WTC11 (cell line): ENCODE results near the gene AIG1.

Experiments used
- ATF2 ChIP-seq: sonication (generic); formaldehyde crosslinking; IDR thresholded peaks from 2 replicates; pipeline ENCODE4 v1.8.1; 2022; ENCODE audit warnings: low read depth, missing genetic modification reagents, borderline replicate concordance
- ATF6 ChIP-seq: sonication (generic); formaldehyde crosslinking; IDR thresholded peaks from 2 replicates; pipeline ENCODE4 v1.8.1; 2023; ENCODE audit warnings: mild to moderate bottlenecking, missing genetic modification reagents
- CTCF ChIP-seq: fragments of 200-600 bp; IDR thresholded peaks from 2 replicates; pipeline ENCODE4 v1.8.0; 2022; ENCODE audit warnings: antibody characterized with exemption
- ERG ChIP-seq: fragments of 250-450 bp; sonication (Bioruptor Pico); IDR thresholded peaks from 2 replicates; pipeline ENCODE4 v1.8.0; 2021; ENCODE audit warnings: mild to moderate bottlenecking
- ETV6 ChIP-seq: sonication (generic); formaldehyde crosslinking; IDR thresholded peaks from 2 replicates; pipeline ENCODE4 v1.8.1; 2022; ENCODE audit warnings: mild to moderate bottlenecking, missing genetic modification reagents
- FOXJ3 ChIP-seq: sonication (generic); formaldehyde crosslinking; IDR thresholded peaks from 2 replicates; pipeline ENCODE4 v1.9.0; 2021; ENCODE audit warnings: missing genetic modification reagents, mild to moderate bottlenecking, borderline replicate concordance
- PREB ChIP-seq: sonication (generic); formaldehyde crosslinking; IDR thresholded peaks from 2 replicates; pipeline ENCODE4 v1.8.1; 2022; ENCODE audit warnings: mild to moderate bottlenecking, missing genetic modification reagents, moderate library complexity, borderline replicate concordance
- TCF7 ChIP-seq: sonication (generic); formaldehyde crosslinking; IDR thresholded peaks from 2 replicates; pipeline ENCODE4 v1.8.0; 2022; ENCODE audit warnings: mild to moderate bottlenecking, low read depth, missing genetic modification reagents, moderate library complexity
- TEAD4 ChIP-seq: sonication (generic); formaldehyde crosslinking; IDR thresholded peaks from 2 replicates; pipeline ENCODE4 v1.8.0; 2022; ENCODE audit warnings: mild to moderate bottlenecking, missing genetic modification reagents
- USF1 ChIP-seq: sonication (generic); formaldehyde crosslinking; IDR thresholded peaks from 2 replicates; pipeline ENCODE4 v1.8.0; 2022; ENCODE audit warnings: mild to moderate bottlenecking, missing genetic modification reagents
- USF2 ChIP-seq: sonication (generic); formaldehyde crosslinking; IDR thresholded peaks from 2 replicates; pipeline ENCODE4 v1.8.1; 2023; ENCODE audit warnings: mild to moderate bottlenecking, missing genetic modification reagents, moderate library complexity
- ZNF512 ChIP-seq: sonication (generic); formaldehyde crosslinking; IDR thresholded peaks from 2 replicates; pipeline ENCODE4 v1.8.1; 2022; ENCODE audit warnings: missing genetic modification reagents, borderline replicate concordance
- ZSCAN18 ChIP-seq: fragments of 250-450 bp; sonication (Bioruptor Pico); IDR thresholded peaks from 2 replicates; pipeline ENCODE4 v2.1.2; 2022; ENCODE audit warnings: mild to moderate bottlenecking, moderate library complexity

GRCh38 chr6:143357152-143357551 is 296.5 kb downstream of the AIG1 start:
- TF ChIP-seq ATF6 (CRISPR knock-in tag): no peak
- no peak for TF ChIP-seq ATF2 (CRISPR knock-in tag)
- TF ChIP-seq CTCF: no peak
- no peak for TF ChIP-seq ETV6 (CRISPR knock-in tag)
- no peak for TF ChIP-seq TEAD4 (CRISPR knock-in tag)
- TF ChIP-seq USF1 (CRISPR knock-in tag): no peak
- TF ChIP-seq ZSCAN18 (CRISPR knock-in tag): no peak
- TF ChIP-seq PREB (CRISPR knock-in tag): no peak
- no peak for TF ChIP-seq USF2 (CRISPR knock-in tag)
- no peak for TF ChIP-seq FOXJ3 (CRISPR knock-in tag)
- TF ChIP-seq ERG (CRISPR knock-in tag): no peak
- TF ChIP-seq TCF7 (CRISPR knock-in tag): no peak
- no peak for TF ChIP-seq ZNF512 (CRISPR knock-in tag)
